ENCODE data around the gene SLC4A9.

The SLC4A9 gene

DNA sequence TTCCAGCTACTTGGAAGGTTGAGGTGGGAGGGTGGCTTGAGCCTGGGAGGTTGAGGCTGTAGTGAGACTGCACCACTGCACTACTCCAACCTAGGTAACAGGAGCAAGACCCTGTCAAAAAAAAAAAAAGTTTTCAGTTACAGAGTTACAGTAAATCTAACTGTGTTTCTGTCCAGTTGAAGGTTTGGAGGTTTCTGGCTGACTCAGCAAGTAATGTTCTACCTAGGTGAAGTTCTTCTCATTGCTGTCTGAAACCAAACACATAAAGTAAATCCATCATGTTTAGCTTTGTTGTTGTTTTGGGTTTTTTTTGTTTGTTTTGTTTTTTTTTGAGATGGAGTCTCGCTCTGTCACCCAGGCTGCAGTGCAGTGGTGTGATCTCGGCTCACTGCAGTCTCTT is 33.7 kb downstream of the SLC4A9 start:
- no peaks in the 10 kb centered on the region for H3K79me1 ChIP-seq (ENCODE audit: low read depth, low read length)
- no peak overlapping the region for H3K4ac ChIP-seq (ENCODE audit: low read length)
- H3K4me3 ChIP-seq (ENCODE audit: low read length in 2 of 2), result no peak overlapping the region
- H3K27ac ChIP-seq (replicated peaks; ENCODE audit: low read length), result no peak overlapping the region
- no peak overlapping the region for H2AK5ac ChIP-seq (ENCODE audit: low read depth, low read length)
- no peak overlapping the region for H2AFZ ChIP-seq (ENCODE audit: low read length)
- no peak overlapping the region for H2BK120ac ChIP-seq (ENCODE audit: low read depth, low read length)
- no peaks in the 10 kb centered on the region for H3K4me1 ChIP-seq (ENCODE audit: control insufficient read depth in 2 of 2, insufficient read depth in 1 of 2, low read depth in 1 of 2, low read length in 2 of 2)
- H3K18ac ChIP-seq (ENCODE audit: low read length), result no peak overlapping the region
- no peak overlapping the region for H2BK12ac ChIP-seq (ENCODE audit: low read length)
- H3K9me3 ChIP-seq (replicated peaks in 1 of 2; ENCODE audit: control insufficient read depth in 2 of 2, insufficient read depth in 1 of 2, low read depth in 1 of 2, low read length in 2 of 2), result no peaks in the 10 kb centered on the region
- no peak overlapping the region for H2BK5ac ChIP-seq (ENCODE audit: low read length)
- H2BK15ac ChIP-seq (ENCODE audit: low read length), result no peak overlapping the region
- H3K14ac ChIP-seq (ENCODE audit: low read length), result no peak overlapping the region
- no peak overlapping the region for H3K9ac ChIP-seq (ENCODE audit: low read depth, low read length, poor library complexity)
- peaks cover 0 to 20% of the 10 kb centered on the region in 2 donors for H3K36me3 ChIP-seq (replicated peaks in 1 of 2; ENCODE audit: control insufficient read depth in 2 of 2, insufficient read depth in 2 of 2, low read length in 2 of 2)
- no peak overlapping the region for H4K91ac ChIP-seq (ENCODE audit: low read depth, low read length, poor library complexity)
- H3K4me2 ChIP-seq (ENCODE audit: insufficient read depth, low read length, poor library complexity, severe bottlenecking), result no peak overlapping the region
- H3K27me3 ChIP-seq (ENCODE audit: control insufficient read depth in 3 of 3, insufficient read depth in 3 of 3, low read depth in 1 of 3, low read length in 3 of 3), result no peaks in the 10 kb centered on the region
- H3K23ac ChIP-seq (ENCODE audit: low read depth, low read length, poor library complexity), result no peak overlapping the region
- H4K8ac ChIP-seq (ENCODE audit: low read depth, low read length), result no peak overlapping the region
- DNase-seq (ENCODE audit: low spot score), result no peak
- WGBS, 2 donors (ENCODE audit: extremely low coverage in 2 of 2, insufficient read length in 2 of 2, insufficient replicate concordance in 1 of 2), result no CpG with 5 or more reads among the region's 2 CpGs

DNA sequence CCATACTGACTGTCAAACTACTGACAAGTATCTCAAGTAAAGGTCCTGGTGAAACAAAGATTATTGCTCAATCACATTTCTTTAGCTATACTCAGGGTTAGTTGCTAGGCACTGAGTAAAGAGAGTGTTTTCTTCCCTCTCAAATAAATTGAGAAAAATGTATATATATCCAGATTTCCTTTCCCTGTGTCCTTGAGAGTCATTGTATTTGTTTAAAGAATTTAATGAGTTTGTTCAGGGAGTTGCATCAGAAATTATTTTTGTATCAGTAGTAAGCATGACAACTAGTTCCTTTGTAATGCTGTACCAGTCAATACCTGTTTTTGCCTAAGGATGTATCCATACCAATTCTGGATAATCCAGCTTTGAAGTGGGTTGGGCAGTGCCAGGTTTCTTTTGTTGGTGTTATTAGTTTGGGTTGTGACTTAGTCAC is 38.4 kb downstream of the SLC4A9 start:
- Histone ChIP-seq H3K9me3 (replicated peaks in 1 of 2; ENCODE audit: control insufficient read depth in 2 of 2, insufficient read depth in 1 of 2, low read depth in 1 of 2, low read length in 2 of 2) (no peaks in the 10 kb centered on the region), H2BK15ac (ENCODE audit: low read length) (no peak overlapping the region), H3K18ac (ENCODE audit: low read length) (no peak overlapping the region), H2AFZ (ENCODE audit: low read length) (no peak overlapping the region), H4K91ac (ENCODE audit: low read depth, low read length, poor library complexity) (no peak overlapping the region), H2BK5ac (ENCODE audit: low read length) (no peak overlapping the region), H3K36me3 (replicated peaks in 1 of 2; ENCODE audit: control insufficient read depth in 2 of 2, insufficient read depth in 2 of 2, low read length in 2 of 2) (peaks cover 0 to 15% of the 10 kb centered on the region in 2 donors), H3K4ac (ENCODE audit: low read length) (no peak overlapping the region), H2BK12ac (ENCODE audit: low read length) (no peak overlapping the region), H3K27me3 (ENCODE audit: control insufficient read depth in 3 of 3, insufficient read depth in 3 of 3, low read depth in 1 of 3, low read length in 3 of 3) (no peaks in the 10 kb centered on the region), H3K27ac (replicated peaks; ENCODE audit: low read length) (no peak overlapping the region), H3K79me1 (ENCODE audit: low read depth, low read length) (peaks cover 7% of the 10 kb centered on the region), H3K9ac (ENCODE audit: low read depth, low read length, poor library complexity) (no peak overlapping the region), H4K8ac (ENCODE audit: low read depth, low read length) (no peak overlapping the region), H2BK120ac (ENCODE audit: low read depth, low read length) (no peak overlapping the region), H3K4me1 (ENCODE audit: control insufficient read depth in 2 of 2, insufficient read depth in 1 of 2, low read depth in 1 of 2, low read length in 2 of 2) (peaks cover under 1 to 2% of the 10 kb centered on the region in 2 donors), H3K4me2 (ENCODE audit: insufficient read depth, low read length, poor library complexity, severe bottlenecking) (no peak overlapping the region), H2AK5ac (ENCODE audit: low read depth, low read length) (no peak overlapping the region), H3K14ac (ENCODE audit: low read length) (no peak overlapping the region), H3K23ac (ENCODE audit: low read depth, low read length, poor library complexity) (no peak overlapping the region), H3K4me3 (ENCODE audit: low read length in 2 of 2) (no peak overlapping the region)
- no peak for DNase-seq (ENCODE audit: low spot score)

DNA sequence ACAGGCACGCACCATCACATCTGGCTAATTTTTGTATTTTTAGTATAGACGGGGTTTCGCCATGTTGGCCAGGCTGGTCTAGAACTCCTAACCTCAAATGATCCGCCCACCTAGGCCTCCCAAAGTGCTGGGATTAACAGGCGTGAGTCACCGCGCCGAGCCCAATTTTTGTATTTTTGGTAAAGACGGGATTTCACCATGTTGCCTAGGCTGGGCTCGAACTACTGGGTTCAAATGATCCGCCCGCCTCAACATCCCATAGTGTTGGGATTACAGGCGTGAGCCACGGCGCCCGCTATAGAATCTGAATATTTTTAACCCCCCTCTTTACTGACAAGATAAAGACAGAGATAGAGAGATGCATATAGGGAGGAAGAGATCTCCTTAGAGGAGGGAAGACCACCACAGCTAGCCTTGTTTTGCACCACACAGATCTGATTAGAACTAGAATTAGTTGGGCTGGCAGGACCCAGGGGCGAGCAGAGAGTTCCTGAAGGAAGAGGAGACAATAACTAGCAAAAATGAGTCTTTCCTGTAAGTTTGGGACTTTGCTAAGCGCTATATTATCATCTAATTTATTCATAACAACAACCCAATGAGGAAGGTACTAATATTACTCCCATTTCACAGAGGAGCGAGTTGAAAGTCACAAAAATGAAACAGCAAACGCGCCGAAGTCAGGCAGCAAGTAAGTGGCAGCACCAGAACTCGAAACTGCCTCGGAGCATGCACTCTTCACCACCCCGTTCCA is 40.2 kb downstream of the SLC4A9 start:
- H3K27me3 ChIP-seq (ENCODE audit: control insufficient read depth in 3 of 3, insufficient read depth in 3 of 3, low read depth in 1 of 3, low read length in 3 of 3), result no peaks in the 10 kb centered on the region
- H2AK5ac ChIP-seq (ENCODE audit: low read depth, low read length), result no peak overlapping the region
- H2BK120ac ChIP-seq (ENCODE audit: low read depth, low read length), result no peak overlapping the region
- H3K4ac ChIP-seq (ENCODE audit: low read length), result no peak overlapping the region
- H2BK15ac ChIP-seq (ENCODE audit: low read length), result no peak overlapping the region
- H3K79me1 ChIP-seq (ENCODE audit: low read depth, low read length), result peaks cover 7% of the 10 kb centered on the region
- H2BK5ac ChIP-seq (ENCODE audit: low read length), result peak overlapping the region; percentile 8
- DNase-seq (ENCODE audit: low spot score), result no peak
- H3K27ac ChIP-seq (replicated peaks; ENCODE audit: low read length), result peak overlapping the region; percentile 76
- H4K8ac ChIP-seq (ENCODE audit: low read depth, low read length), result no peak overlapping the region
- H3K14ac ChIP-seq (ENCODE audit: low read length), result no peak overlapping the region
- H3K4me3 ChIP-seq (ENCODE audit: low read length in 2 of 2), result peak overlapping the region; percentile 81 to 85
- peak overlapping the region; percentile 89 for H3K9ac ChIP-seq (ENCODE audit: low read depth, low read length, poor library complexity)
- H3K4me2 ChIP-seq (ENCODE audit: insufficient read depth, low read length, poor library complexity, severe bottlenecking), result peak overlapping the region; percentile 73
- H2BK12ac ChIP-seq (ENCODE audit: low read length), result no peak overlapping the region
- no peaks in the 10 kb centered on the region for H3K9me3 ChIP-seq (replicated peaks in 1 of 2; ENCODE audit: control insufficient read depth in 2 of 2, insufficient read depth in 1 of 2, low read depth in 1 of 2, low read length in 2 of 2)
- peak overlapping the region; percentile 70 for H3K23ac ChIP-seq (ENCODE audit: low read depth, low read length, poor library complexity)
- H3K4me1 ChIP-seq (ENCODE audit: control insufficient read depth in 2 of 2, insufficient read depth in 1 of 2, low read depth in 1 of 2, low read length in 2 of 2), result peaks cover 2 to 3% of the 10 kb centered on the region in 2 donors
- peak overlapping the region; percentile 94 for H2AFZ ChIP-seq (ENCODE audit: low read length)
- H3K36me3 ChIP-seq (replicated peaks in 1 of 2; ENCODE audit: control insufficient read depth in 2 of 2, insufficient read depth in 2 of 2, low read length in 2 of 2), result peaks cover 0 to 26% of the 10 kb centered on the region in 2 donors
- WGBS, 2 donors (ENCODE audit: extremely low coverage in 2 of 2, insufficient read length in 2 of 2, insufficient replicate concordance in 1 of 2), result no CpG with 5 or more reads among the region's 25 CpGs
- peak overlapping the region; percentile 24 for H3K18ac ChIP-seq (ENCODE audit: low read length)
- no peak overlapping the region for H4K91ac ChIP-seq (ENCODE audit: low read depth, low read length, poor library complexity)

DNA sequence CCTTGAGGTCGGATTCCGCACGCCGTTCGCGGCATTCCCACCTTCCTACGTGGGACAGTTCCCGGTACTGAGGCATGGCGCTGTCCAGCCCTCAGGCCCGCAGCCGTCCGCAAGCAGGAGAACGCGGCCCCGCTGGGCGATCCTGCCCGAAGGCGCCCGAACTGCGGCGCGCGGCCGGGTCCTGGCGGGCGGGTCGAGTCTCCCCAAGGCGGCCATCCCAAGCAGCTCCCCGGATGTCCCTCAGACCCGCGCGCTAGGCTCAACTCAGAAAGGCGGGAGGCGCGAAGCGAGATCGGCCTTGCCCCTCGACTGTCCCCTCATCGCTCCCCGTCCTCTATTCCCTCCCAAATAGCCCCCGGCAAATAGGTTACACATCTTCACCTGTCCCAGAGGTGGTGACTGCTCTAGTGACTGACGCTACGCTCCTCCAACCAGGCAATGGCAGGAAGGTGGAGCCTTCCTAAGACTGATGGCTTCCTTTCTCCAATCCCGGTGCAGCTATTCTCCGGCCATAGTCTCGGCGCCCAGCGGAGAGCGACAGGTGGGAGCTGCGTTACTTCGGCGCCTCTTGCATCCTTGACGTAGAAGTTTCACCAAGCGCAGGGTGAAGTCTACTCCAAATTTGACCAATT is 40.9 kb downstream of the SLC4A9 start:
- Histone ChIP-seq H4K8ac (ENCODE audit: low read depth, low read length) (no peak overlapping the region), H2BK12ac (ENCODE audit: low read length) (no peak overlapping the region), H2BK5ac (ENCODE audit: low read length) (peak overlapping the region; percentile 8), H4K91ac (ENCODE audit: low read depth, low read length, poor library complexity) (no peak overlapping the region), H3K4me2 (ENCODE audit: insufficient read depth, low read length, poor library complexity, severe bottlenecking) (peak overlapping the region; percentile 73), H3K36me3 (replicated peaks in 1 of 2; ENCODE audit: control insufficient read depth in 2 of 2, insufficient read depth in 2 of 2, low read length in 2 of 2) (peaks cover 0 to 33% of the 10 kb centered on the region in 2 donors), H3K4me3 (ENCODE audit: low read length in 2 of 2) (peak overlapping the region; percentile 81 to 85), H2BK120ac (ENCODE audit: low read depth, low read length) (no peak overlapping the region), H3K14ac (ENCODE audit: low read length) (no peak overlapping the region), H3K4me1 (ENCODE audit: control insufficient read depth in 2 of 2, insufficient read depth in 1 of 2, low read depth in 1 of 2, low read length in 2 of 2) (peaks cover 2 to 3% of the 10 kb centered on the region in 2 donors), H3K9ac (ENCODE audit: low read depth, low read length, poor library complexity) (peak overlapping the region; percentile 89), H3K79me1 (ENCODE audit: low read depth, low read length) (peaks cover 7% of the 10 kb centered on the region), H3K23ac (ENCODE audit: low read depth, low read length, poor library complexity) (peak overlapping the region; percentile 70), H2BK15ac (ENCODE audit: low read length) (no peak overlapping the region), H3K9me3 (replicated peaks in 1 of 2; ENCODE audit: control insufficient read depth in 2 of 2, insufficient read depth in 1 of 2, low read depth in 1 of 2, low read length in 2 of 2) (no peaks in the 10 kb centered on the region), H3K18ac (ENCODE audit: low read length) (peak overlapping the region; percentile 88), H3K27ac (replicated peaks; ENCODE audit: low read length) (peak overlapping the region; percentile 76), H2AK5ac (ENCODE audit: low read depth, low read length) (no peak overlapping the region), H3K27me3 (ENCODE audit: control insufficient read depth in 3 of 3, insufficient read depth in 3 of 3, low read depth in 1 of 3, low read length in 3 of 3) (no peaks in the 10 kb centered on the region), H3K4ac (ENCODE audit: low read length) (no peak overlapping the region), H2AFZ (ENCODE audit: low read length) (peak overlapping the region; percentile 94)
- WGBS, 2 donors (ENCODE audit: extremely low coverage in 2 of 2, insufficient read length in 2 of 2, insufficient replicate concordance in 1 of 2), result no CpG with 5 or more reads among the region's 54 CpGs
- peak; percentile 97 for DNase-seq (ENCODE audit: low spot score)

All from neuronal stem cell (in vitro differentiated cells).